NK-92 (cell line): Measurements from ENCODE around the gene PRIM2.
"Not testable (repeated sequence)": the region's sequence is repeated elsewhere in the genome, so short reads cannot be mapped to it uniquely, and the experiment has no call there.

ENCODE experiments used
- DNase-seq: peaks from one replicate; lab custom pipeline; 2025; ENCODE audit not compliant: unreplicated experiment; lab: John Stamatoyannopoulos, UW

PRIM2 gene

DNA sequence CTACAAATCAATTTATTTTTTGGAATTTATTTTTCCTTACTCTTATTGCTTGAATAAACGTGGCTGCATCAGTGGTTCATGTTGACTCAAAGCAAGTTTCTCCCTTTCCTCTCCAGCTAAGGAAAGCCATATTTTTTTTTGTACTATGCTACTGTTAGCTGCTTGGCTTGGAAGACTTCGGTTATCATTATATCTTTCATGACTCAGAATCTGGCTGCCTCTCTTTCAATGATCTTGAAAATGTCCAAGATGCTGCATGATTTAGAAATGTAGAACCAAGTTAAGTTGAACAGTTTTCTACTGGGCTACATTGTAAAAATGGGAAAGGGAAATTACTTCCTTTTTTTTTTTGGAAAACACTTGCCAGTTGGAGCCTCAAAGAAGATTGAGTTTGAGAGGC is 44.9 kb downstream of the PRIM2 start:
- not testable (repeated sequence) for DNase-seq

DNA sequence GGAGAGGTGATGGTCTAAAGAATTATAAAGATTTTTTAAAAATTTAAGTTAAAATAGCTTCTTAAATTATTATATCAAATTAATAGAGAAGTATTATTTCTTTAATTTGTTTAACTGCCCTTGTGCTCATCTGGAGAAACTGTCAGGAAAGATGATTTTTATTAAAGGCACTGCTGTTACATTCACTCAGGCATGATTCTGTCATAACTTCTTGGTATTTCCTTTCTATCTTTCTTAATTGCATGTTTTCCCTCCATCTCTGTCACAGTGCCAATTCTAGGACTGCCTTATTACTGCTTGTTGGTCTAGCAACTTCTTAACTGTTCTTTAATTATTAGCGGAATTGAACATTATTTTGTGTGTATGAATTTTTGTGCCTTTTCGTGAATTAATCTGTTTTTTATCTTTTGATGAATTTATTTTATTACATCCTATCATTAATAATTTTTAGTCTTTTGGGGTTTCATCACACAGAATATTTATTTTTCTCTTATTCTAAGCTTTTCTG is 47.7 kb downstream of the PRIM2 start:
- not testable (repeated sequence) for DNase-seq

DNA sequence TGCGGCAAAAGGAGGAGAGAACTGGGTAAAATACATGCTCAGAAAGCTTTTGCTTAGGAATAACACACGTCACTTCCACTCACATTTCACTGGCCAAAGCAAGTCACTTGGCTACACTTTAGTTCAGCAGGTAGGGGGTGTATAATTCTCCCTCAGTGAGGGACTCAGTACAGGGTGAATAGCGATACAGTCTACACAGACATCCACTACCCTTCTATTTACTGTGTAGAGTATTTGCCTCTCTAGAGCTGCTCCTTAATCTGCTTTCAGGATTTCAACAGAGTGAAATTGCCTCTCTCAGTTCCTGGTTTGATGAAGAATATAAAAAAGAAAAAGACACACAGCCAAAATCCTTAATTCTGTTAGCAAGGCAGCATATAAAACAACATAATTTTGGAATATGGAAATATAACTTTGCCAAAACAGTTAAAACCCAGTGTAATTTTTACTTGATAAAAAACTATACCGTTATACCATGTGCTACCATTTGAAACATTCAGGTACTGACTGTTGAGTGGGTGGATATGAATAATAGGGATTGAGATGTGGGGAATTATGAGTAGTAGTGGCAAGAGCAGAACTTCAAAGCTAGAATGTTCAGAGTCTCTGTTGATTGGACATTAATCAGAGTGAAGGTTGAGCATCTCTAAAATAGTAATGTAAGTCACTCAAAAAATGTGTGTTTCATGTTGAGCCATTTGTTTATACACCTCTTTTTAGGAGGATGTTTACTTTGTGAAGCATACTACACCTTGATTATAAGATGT is 51.7 kb downstream of the PRIM2 start:
- DNase-seq = not testable (repeated sequence)

- not testable (repeated sequence) for DNase-seq
Measured at GRCh38 chr6:57371779-57372178, 54.3 kb downstream of the PRIM2 start.

DNA sequence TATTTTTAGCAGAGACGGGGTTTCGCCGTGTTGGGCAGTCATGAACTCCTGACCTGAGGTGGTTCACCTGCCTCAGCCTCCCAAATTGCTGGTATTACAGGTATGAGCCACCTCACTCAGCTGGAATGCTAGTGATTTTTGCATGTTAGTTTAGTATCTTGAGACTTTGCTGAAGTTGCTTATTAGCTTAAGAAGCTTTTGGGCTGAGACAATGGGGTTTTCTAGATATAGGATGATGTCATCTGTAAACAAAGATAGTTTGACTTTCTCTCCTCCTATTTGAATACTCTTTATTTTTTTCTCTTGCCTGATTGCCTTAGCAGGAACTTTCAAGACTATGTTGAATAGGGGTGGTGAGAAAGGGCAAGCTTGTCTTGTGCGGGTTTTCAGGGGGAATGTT is 57.3 kb downstream of the PRIM2 start:
- not testable (repeated sequence) for DNase-seq

- DNase-seq = not testable (repeated sequence)
Measured at GRCh38 chr6:57376083-57376482, 58.7 kb downstream of the PRIM2 start.

GRCh38 chr6:57389038-57389592 is 71.7 kb downstream of the PRIM2 start:
- DNase-seq = not testable (repeated sequence)

- not testable (repeated sequence) for DNase-seq
Measured at GRCh38 chr6:57390818-57391217, 73.4 kb downstream of the PRIM2 start.

- not testable (repeated sequence) for DNase-seq
Measured at GRCh38 chr6:57392047-57392446, 74.6 kb downstream of the PRIM2 start.

GRCh38 chr6:57419341-57419740 is 101.9 kb downstream of the PRIM2 start:
- not testable (repeated sequence) for DNase-seq

GRCh38 chr6:57421503-57421902 is 104.1 kb downstream of the PRIM2 start:
- no peak for DNase-seq

DNA sequence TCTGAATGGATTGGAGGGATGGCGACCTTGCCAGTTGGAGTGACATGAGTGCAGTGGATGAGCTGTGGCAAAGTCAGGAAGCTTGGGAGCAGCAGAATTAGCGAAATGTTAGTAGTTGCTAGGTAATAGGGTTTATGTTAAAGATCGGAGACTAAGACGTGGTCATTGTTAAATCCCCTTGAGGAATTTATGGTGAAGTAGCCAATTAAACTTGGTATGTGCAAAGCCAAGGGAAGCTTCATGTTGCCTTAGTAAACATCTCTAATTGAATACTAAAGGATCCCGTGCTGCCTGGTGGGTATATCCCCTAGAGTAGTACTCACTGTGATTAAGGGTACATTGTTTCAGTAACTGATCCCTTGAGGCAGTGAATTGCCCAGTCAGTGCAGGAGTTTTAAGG is 106.0 kb downstream of the PRIM2 start:
- DNase-seq = no peak

DNA sequence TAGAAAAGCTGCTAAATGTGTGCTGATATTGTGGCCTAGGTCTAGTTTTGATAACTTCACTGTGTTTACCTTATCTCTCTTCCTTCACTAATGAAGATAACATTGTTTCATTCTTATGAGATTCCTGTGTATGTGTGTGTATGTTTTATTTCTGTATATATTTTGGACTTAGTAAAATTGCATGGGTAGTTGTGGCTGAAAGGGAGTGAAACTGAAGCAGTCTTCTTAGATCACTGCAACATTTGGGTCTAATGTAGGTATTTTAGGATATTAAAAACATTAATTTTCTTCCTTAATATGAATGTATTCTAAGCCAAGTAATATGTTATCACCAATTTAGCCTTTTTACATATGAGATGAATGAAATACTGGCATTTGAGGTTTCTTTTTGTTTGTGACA is 114.3 kb downstream of the PRIM2 start:
- DNase-seq = not testable (repeated sequence)

DNA sequence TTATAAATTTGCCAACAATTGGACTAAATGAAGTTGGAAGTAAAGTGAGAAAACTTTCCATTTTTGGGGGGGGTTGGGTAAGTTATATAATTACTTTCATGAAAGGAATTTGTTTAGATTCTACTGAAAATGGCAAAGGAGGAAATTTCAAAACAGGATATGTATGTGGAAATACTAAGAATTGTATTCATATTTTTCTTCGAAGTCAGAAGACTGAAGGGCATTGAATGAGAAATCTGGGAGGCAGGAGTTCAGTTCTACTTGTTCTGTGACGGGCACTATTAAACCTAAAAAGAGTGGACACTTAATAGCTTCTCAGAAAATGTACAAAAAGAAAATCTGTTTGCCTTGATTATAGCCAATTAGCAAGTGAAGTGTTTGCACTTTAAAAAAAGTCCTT is 114.7 kb downstream of the PRIM2 start:
- DNase-seq = no peak

DNA sequence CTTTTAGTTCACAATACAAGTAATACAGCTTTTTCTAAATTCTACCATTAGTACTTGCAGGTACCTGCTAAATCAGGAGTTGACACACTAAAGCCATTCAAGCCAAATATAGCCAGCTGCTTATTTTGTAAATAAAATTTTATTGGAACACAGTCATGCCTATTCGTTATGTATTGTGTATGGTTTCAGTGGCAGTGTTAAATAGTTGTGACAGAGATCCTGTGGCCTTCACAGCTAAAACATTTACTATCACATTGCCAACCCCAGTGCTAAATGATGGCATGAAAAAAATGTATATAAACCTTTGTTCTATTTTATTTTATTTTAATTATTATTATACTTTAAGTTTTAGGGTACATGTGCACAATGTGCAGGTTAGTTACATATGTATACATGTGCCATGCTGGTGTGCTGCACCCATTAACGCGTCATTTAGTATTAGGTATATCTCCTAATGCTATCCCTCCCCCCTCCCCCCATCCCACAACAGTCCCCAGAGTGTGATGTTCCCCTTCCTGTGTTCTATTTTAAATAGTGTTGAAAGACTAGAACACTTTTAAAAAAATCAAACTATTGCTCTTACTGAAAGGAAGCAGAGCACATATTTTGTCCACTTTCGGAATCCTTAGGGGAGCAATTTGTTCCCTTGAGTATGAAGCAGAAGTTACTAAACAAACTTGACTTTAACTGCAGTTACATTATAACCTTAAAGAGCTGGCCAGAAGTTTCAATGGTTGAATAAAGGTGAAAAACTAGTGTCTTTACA is 115.7 kb downstream of the PRIM2 start:
- no peak for DNase-seq

DNA sequence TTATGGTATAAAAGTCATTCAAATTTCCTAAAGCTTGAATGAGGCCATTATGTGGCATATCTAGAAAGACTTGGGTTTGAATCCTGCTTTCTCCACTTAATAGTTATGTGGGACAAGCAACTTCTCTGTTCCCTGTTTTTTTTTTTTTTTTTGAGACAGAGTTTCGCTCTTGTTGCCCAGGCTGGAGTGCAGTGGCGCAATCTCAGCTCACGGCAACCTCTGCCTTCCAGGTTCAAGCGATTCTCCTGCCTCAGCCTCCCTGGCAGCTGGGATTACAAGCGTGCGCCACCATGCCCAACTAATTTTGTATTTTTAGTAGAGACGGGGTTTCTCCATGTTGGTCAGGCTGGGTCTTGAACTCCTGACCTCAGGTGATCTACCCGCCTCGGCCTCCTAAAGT is 116.4 kb downstream of the PRIM2 start:
- DNase-seq = not testable (repeated sequence)

DNA sequence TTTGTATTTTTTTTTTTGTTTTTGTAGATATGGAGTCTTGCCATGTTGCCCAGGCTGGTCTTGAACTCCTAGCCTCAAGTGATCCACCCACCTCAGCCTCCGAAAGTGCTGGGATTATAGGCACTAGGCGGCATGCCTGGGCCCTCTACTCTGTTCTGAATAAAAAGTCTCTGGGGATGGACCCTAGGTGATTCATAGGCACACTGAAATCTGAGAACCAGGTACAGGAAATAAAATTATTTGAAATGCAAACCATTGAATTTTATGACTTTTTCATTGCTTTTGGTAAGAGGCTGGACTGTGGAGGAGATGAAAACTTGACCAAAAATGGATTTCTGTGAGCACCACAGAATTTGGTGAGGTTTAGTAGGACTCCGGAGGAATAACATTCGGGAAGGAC is 117.5 kb downstream of the PRIM2 start:
- DNase-seq = no peak

DNA sequence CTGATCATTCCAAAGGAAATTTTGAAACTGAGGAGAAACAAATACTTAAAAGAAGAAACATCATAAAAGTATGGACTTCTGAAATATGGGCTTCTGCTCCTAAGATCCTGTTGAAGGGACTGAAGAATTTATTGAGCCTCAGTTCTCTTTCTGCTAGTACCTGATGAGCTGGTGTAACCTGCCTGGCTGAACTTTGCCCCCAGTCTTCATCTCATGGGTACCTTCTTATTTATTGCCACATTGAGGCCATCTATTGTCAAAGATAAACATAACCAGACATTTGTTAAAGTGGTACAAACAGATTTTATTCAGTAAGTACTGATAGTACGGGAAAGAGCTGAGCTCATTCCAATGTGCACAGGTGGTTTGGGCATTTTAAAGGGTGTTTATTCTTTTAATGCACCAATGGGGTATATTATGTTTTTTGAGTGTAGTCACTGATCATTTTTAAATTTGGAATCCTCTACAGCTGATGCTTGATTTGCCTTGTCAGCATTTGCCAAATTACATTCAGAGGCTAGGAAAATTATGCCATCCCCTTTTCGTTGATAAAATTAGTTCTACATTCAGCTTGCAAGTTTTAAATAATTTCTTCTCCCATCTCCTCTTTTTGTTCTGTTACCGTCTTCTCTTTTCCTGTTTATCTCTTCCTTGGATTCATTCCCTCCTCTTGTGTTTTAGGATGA is 118.2 kb downstream of the PRIM2 start:
- no peak for DNase-seq

- DNase-seq = not testable (repeated sequence)
Measured at GRCh38 chr6:57440735-57441134, 123.3 kb downstream of the PRIM2 start.

DNA sequence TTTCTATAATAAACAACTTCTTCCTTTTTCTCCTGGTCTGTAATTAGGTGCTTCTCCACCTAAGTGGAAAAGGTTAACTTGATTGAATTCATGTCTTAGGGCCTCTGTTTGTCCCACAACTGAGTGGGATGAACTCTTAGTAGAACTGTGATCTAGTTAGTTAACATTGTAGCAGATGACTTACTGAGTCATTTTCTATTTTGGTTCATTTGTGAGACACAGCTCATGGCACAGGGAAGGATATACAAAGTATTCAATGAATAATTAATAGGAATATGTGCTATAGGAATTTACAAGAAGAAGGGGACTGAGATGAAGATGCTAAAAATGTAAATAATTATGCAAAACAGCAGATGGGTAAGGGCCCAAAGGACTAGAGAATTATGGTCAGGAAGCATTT is 124.7 kb downstream of the PRIM2 start:
- DNase-seq = not testable (repeated sequence)

GRCh38 chr6:57443181-57443580 is 125.8 kb downstream of the PRIM2 start:
- not testable (repeated sequence) for DNase-seq
